Measurements from ENCODE around the gene MOG.

DNA sequence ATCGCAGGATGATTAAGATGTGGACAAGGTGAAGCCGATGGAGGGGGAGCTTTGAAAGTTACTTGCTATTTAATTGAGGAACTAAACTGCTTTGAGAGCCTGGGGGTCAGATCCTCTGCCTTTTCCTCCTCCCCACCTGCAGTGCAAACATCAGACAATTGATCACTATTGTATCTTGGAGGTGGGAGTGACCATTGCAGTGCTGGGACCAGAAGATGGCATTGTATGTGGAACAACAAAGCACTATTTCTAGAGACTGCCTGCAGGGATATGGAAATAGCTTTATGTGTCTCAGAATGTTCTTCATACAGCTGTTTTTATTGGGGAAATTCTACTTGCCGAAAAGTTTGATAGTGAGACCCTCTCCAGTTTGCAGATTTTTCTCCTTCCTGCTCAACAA, 4.2 kb downstream of the MOG start:
- TF ChIP-seq, protein P1, sequence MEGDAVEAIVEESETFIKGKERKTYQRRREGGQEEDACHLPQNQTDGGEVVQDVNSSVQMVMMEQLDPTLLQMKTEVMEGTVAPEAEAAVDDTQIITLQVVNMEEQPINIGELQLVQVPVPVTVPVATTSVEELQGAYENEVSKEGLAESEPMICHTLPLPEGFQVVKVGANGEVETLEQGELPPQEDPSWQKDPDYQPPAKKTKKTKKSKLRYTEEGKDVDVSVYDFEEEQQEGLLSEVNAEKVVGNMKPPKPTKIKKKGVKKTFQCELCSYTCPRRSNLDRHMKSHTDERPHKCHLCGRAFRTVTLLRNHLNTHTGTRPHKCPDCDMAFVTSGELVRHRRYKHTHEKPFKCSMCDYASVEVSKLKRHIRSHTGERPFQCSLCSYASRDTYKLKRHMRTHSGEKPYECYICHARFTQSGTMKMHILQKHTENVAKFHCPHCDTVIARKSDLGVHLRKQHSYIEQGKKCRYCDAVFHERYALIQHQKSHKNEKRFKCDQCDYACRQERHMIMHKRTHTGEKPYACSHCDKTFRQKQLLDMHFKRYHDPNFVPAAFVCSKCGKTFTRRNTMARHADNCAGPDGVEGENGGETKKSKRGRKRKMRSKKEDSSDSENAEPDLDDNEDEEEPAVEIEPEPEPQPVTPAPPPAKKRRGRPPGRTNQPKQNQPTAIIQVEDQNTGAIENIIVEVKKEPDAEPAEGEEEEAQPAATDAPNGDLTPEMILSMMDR (IDR thresholded peaks at IDR 0.05), result no peak
- TF ChIP-seq POLR2A (IDR thresholded peaks at IDR 0.05), result no peak
